HG02588 (cell line): ENCODE results near the gene PRDM2.

Experiments used
- ATAC-seq: cut with Tn5 transposase; IDR thresholded peaks from one replicate; pipeline ENCODE4 v1.9.1; 2021; ENCODE audit warnings: mild to moderate bottlenecking, moderate library complexity; ENCODE audit not compliant: unreplicated experiment

PRDM2 gene

GRCh38 chr1:13830616-13831280 lies 130.8 kb downstream of the PRDM2 start:
- no peak for ATAC-seq

GRCh38 chr1:13832100-13832499 lies 132.1 kb downstream of the PRDM2 start:
- no peak for ATAC-seq

- ATAC-seq: no peak
These were observed 132.5 kb downstream of the PRDM2 start for GRCh38 chr1:13832536-13832935.

GRCh38 chr1:13836136-13836535 lies 136.1 kb downstream of the PRDM2 start:
- ATAC-seq: no peak

GRCh38 chr1:13836631-13837030 lies 136.6 kb downstream of the PRDM2 start:
- no peak for ATAC-seq

GRCh38 chr1:13838236-13838635 lies 138.2 kb downstream of the PRDM2 start:
- ATAC-seq: no peak

GRCh38 chr1:13842497-13842896 lies 142.5 kb downstream of the PRDM2 start:
- ATAC-seq: no peak

GRCh38 chr1:13851726-13852125 lies 151.7 kb downstream of the PRDM2 start:
- no peak for ATAC-seq

- no peak for ATAC-seq
These were observed 155.6 kb downstream of the PRDM2 start for GRCh38 chr1:13855554-13855953.

GRCh38 chr1:13860031-13860430 lies 160.0 kb downstream of the PRDM2 start:
- ATAC-seq: no peak

GRCh38 chr1:13864760-13865159 lies 164.8 kb downstream of the PRDM2 start:
- ATAC-seq: no peak

GRCh38 chr1:13865851-13866250 lies 165.9 kb downstream of the PRDM2 start:
- ATAC-seq: no peak

- ATAC-seq: no peak
These were observed 167.6 kb downstream of the PRDM2 start for GRCh38 chr1:13867603-13868002.

GRCh38 chr1:13869172-13869797 lies 169.3 kb downstream of the PRDM2 start:
- ATAC-seq: no peak

- no peak for ATAC-seq
These were observed 171.4 kb downstream of the PRDM2 start for GRCh38 chr1:13871413-13871812.

- ATAC-seq: no peak
These were observed 171.9 kb downstream of the PRDM2 start for GRCh38 chr1:13871886-13872285.

GRCh38 chr1:13873032-13873431 lies 173.0 kb downstream of the PRDM2 start:
- no peak for ATAC-seq
